Measurements from ENCODE around the gene TMEM92. TPM values are rescaled to one million over a fixed set of nuclear protein-coding genes. Genes with fewer than 3 reads are reported as not detected.

TMEM92 gene
- total RNA-seq, 2 experiments from 2014 or later = not detected

Small RNAs within 50 kb of the gene (small RNA-seq; reads per million reads assigned to genes)
- gene SUMO2P7 = not detected

Other genes with a start within 250 kb of the TMEM92 start
- gene ITGA3, start 218.4 kb upstream of the TMEM92 start, total RNA-seq (2014; rRNA removed; shearing (Covaris generic)) = 23.2 and 30.7 TPM in 2 replicates
- 15.2 and 15.6 TPM in 2 replicates for gene ITGA3, start 218.4 kb upstream of the TMEM92 start, total RNA-seq (2022)
- gene PDK2, start 179.1 kb upstream of the TMEM92 start, total RNA-seq (2014; rRNA removed; shearing (Covaris generic)) = 10.4 and 21.8 TPM in 2 replicates
- 27.7 and 30.1 TPM in 2 replicates for gene PDK2, start 179.1 kb upstream of the TMEM92 start, total RNA-seq (2022)
- not detected in 2 replicates for gene SAMD14, start 144.3 kb upstream of the TMEM92 start, total RNA-seq (2014; rRNA removed; shearing (Covaris generic))
- 0.13 and 0.59 TPM in 2 replicates for gene SAMD14, start 144.3 kb upstream of the TMEM92 start, total RNA-seq (2022)
- 45.3 and 73.2 TPM in 2 replicates for gene PPP1R9B, start 123.8 kb upstream of the TMEM92 start, total RNA-seq (2014; rRNA removed; shearing (Covaris generic))
- 73.9 and 87.0 TPM in 2 replicates for gene PPP1R9B, start 123.8 kb upstream of the TMEM92 start, total RNA-seq (2022)
- gene SGCA, start 108.5 kb upstream of the TMEM92 start, total RNA-seq (2014; rRNA removed; shearing (Covaris generic)) = 0.57 TPM in 1 of 2 replicates, not detected in the other
- 1.1 TPM in 1 of 2 replicates, not detected in the other for gene SGCA, start 108.5 kb upstream of the TMEM92 start, total RNA-seq (2022)
- not detected in 2 replicates for gene COL1A1, start 72.8 kb upstream of the TMEM92 start, total RNA-seq (2014; rRNA removed; shearing (Covaris generic))
- gene COL1A1, start 72.8 kb upstream of the TMEM92 start, total RNA-seq (2022) = not detected in 2 replicates
- 22.4 and 22.5 TPM in 2 replicates for gene XYLT2, start 71.7 kb downstream of the TMEM92 start, total RNA-seq (2014; rRNA removed; shearing (Covaris generic))
- 20.9 and 25.5 TPM in 2 replicates for gene XYLT2, start 71.7 kb downstream of the TMEM92 start, total RNA-seq (2022)
- gene MRPL27, start 98.7 kb downstream of the TMEM92 start, total RNA-seq (2014; rRNA removed; shearing (Covaris generic)) = 80.2 and 85.1 TPM in 2 replicates
- gene MRPL27, start 98.7 kb downstream of the TMEM92 start, total RNA-seq (2022) = 63.9 and 68.8 TPM in 2 replicates
- 25.2 and 34.0 TPM in 2 replicates for gene EME1, start 98.8 kb downstream of the TMEM92 start, total RNA-seq (2014; rRNA removed; shearing (Covaris generic))
- gene EME1, start 98.8 kb downstream of the TMEM92 start, total RNA-seq (2022) = 34.2 and 38.2 TPM in 2 replicates
- gene LRRC59, start 123.1 kb downstream of the TMEM92 start, total RNA-seq (2014; rRNA removed; shearing (Covaris generic)) = 81.9 and 87.4 TPM in 2 replicates
- gene LRRC59, start 123.1 kb downstream of the TMEM92 start, total RNA-seq (2022) = 111 and 125 TPM in 2 replicates
- gene ACSF2, start 151.8 kb downstream of the TMEM92 start, total RNA-seq (2014; rRNA removed; shearing (Covaris generic)) = 38.6 and 48.1 TPM in 2 replicates
- 42.7 and 48.2 TPM in 2 replicates for gene ACSF2, start 151.8 kb downstream of the TMEM92 start, total RNA-seq (2022)
- gene CHAD, start 194.4 kb downstream of the TMEM92 start, total RNA-seq (2014; rRNA removed; shearing (Covaris generic)) = not detected in 2 replicates
- gene CHAD, start 194.4 kb downstream of the TMEM92 start, total RNA-seq (2022) = not detected in 2 replicates
- gene RSAD1, start 204.4 kb downstream of the TMEM92 start, total RNA-seq (2014; rRNA removed; shearing (Covaris generic)) = 22.6 and 25.0 TPM in 2 replicates
- gene RSAD1, start 204.4 kb downstream of the TMEM92 start, total RNA-seq (2022) = 27.9 and 28.1 TPM in 2 replicates
- 3.0 and 5.0 TPM in 2 replicates for gene MYCBPAP, start 234.0 kb downstream of the TMEM92 start, total RNA-seq (2014; rRNA removed; shearing (Covaris generic))
- gene MYCBPAP, start 234.0 kb downstream of the TMEM92 start, total RNA-seq (2022) = 6.8 and 7.8 TPM in 2 replicates

Measured in OCI-LY7 (cell line).